DOHH2 (cell line): Measurements from ENCODE around the gene SPRR2G.

Experiments used
- CTCF ChIP-seq: fragments of 200-600 bp; sonication (generic); IDR thresholded peaks from one replicate; pipeline ENCODE4 v1.5.1; 2014; ENCODE audit warnings: antibody characterized with exemption, mild to moderate bottlenecking, low read depth, low read length; ENCODE audit not compliant: poor library complexity, severe bottlenecking
- EZH2phosphoT487 ChIP-seq: fragments of 200-600 bp; sonication (generic); IDR thresholded peaks from 2 replicates; pipeline ENCODE4 v1.6.1; 2017; ENCODE audit warnings: borderline replicate concordance, mild to moderate bottlenecking, antibody characterized with exemption, low read length, moderate library complexity, mixed read lengths

DNA sequence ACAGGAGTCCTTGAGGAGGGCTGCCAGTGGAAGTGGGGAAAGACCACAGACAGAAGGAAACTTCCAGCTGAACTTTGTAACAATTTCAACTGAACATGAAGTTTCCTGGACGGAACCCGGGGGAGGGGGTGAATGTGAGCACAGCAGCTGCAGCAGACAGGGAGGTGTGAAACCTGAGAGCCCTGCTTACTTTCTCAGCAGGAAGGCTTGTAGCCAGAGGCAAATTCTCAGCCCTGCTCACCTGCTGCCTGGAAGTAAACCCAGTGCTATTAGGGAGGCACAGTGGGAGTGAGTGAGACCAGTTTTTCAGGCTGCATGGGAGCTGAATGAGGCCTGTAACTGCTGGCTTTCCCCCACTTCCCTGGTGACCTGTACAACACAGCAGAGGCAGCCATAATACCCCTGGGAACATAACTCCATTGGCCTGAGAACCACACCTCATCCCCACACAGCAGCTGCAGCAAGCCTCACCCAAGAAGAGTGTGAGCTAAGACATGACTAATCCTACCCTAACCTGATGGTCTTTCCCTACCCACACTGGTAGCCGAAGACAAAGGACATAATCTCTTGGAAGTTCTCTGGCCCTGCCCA lies 27.8 kb downstream of the SPRR2G start:
- no peak for TF ChIP-seq EZH2phosphoT487
- TF ChIP-seq CTCF: no peak
